ENCODE data around the gene MYO1E.

Gene MYO1E

DNA sequence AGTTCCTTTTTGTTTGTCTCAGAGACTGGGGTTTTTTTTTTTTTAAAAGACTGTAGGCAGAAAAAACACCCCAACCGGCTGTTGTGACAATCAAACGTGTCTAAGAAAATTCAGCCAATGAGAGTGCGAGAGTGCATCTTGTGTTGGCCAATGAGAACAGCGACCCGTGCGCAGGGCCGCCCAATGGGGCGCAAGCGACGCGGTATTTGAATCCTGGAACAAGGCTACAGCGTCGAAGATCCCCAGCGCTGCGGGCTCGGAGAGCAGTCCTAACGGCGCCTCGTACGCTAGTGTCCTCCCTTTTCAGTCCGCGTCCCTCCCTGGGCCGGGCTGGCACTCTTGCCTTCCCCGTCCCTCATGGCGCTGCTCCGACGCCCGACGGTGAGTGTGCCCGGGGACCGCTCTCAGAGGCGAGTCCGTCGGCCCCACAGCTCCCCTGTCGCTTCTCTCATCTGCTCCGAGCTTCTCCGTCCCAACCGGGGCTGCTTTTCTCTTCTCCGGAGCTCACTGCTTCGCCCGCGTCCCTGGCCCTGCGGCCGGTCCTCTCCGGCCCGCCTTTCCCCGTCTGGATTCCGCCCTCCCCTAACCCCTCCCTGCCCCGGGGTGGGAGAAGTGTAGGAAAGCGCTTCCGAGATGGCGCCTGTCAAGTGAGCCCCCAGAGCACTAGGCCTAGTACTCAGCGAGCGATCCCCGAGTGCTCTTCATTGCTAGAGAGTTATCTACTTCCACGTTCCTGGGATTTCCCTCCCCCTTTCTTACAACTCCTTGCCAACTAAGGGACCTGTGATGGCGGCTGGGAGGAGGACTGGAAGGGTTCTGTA, 267.5 kb downstream of the MYO1E start, which contains the start of gene CCNB2:
TSS of gene CCNB2 (plus strand) at position 235 of the 821 bp plus-strand sequence. CDS start at position 358, 123 bp downstream.
- in situ Hi-C loops (cut with MboI; ENCODE audit: low sequenced_read_pairs) = loop anchor here (10.0 kb wide), 1 partner anchor 120 kb away; the partner anchor contains the start of gene RNF111
- DNase-seq (ENCODE audit: low spot score in 2 of 2) = peak; percentile 91 to 92
- Histone ChIP-seq H3K4me1 (no peaks in the 10 kb centered on the region; the same call in 1 of the 2 replicates), H3K9me3 (no peaks in the 10 kb centered on the region), H3K36me3 (replicated peaks) (peaks cover 40% of the 10 kb centered on the region), H3K4me3 (peak within 1 kb of the TSS; percentile 95), H3K27me3 (ENCODE audit: low read depth) (no peaks in the 10 kb centered on the region)

DNA sequence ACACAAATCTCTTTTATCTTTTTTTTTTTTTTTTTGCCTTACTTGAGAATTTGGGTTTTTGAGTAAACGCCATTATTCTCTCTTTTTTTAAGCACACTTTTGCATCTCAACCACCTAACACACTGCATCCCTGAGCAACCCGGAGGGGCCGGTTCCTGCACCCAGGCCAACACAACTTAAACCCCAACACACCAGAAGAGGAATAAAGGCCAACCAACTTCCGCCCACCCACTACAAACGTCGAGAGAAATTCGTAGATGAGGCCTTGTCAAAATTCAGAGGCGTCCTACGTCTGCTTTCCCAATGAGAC, 268.1 kb downstream of the MYO1E start:
- Histone ChIP-seq H3K36me3 (replicated peaks) (peaks cover 34% of the 10 kb centered on the region), H3K4me1 (no peaks in the 10 kb centered on the region; the same call in 1 of the 2 replicates), H3K27me3 (ENCODE audit: low read depth) (no peaks in the 10 kb centered on the region), H3K9me3 (no peaks in the 10 kb centered on the region), H3K4me3 (peak overlapping the region; percentile 95)
- in situ Hi-C loops (cut with MboI; ENCODE audit: low sequenced_read_pairs) = loop anchor here (10.0 kb wide), 1 partner anchor 120 kb away; the partner anchor contains the start of gene RNF111
- DNase-seq (ENCODE audit: low spot score in 2 of 2) = no peak

DNA sequence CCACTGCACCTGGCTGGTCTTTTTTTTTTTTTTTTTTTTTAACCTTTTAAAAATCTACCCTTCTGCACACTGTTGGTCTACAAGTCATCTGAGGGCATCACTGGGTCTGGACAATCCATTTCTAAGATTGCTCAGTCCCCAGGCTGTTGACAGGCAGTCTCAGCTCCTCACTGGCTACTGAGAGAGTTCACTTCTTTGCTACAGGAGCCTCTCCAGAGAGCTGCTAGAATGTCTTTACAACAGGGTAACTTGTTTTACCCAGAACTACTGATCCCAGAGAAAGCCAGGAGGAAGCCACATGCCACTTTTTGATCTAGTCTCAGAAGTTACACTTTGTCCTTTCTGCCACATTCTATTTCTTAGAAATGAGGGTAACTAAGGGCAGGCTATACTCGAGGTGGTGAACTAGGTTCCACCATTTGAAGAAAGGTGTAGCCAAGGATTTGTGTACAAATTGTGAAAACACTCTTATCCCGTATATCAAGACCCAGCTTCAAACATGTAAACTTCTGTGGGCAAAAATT, 273.4 kb downstream of the MYO1E start:
- Histone ChIP-seq H3K9me3 (no peaks in the 10 kb centered on the region), H3K27me3 (ENCODE audit: low read depth) (no peaks in the 10 kb centered on the region), H3K36me3 (replicated peaks) (peaks cover 25% of the 10 kb centered on the region), H3K4me1 (no peaks in the 10 kb centered on the region), H3K4me3 (no peak overlapping the region)
- no peak for DNase-seq (ENCODE audit: low spot score in 2 of 2)
- in situ Hi-C loops (cut with MboI; ENCODE audit: low sequenced_read_pairs) = no loop called here

DNA sequence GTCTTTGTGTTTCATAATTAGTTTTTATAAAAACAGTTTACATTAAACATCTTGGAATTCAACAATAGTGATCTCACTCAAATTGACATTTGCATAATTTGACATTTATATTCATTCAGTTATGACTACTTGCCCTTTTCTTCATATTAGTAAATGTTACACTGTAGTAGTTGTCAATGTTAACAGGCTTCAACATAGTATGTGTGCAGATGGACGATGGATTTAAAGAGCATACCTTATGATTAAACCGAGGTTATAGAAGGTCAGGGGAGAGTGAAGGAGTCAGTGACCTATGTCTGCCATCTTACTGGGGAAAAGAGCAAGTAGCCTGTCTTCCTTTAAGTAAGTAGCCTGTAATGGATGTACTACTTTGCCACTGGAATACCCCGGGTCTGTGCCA, 276.2 kb downstream of the MYO1E start:
- Histone ChIP-seq H3K27me3 (ENCODE audit: low read depth) (no peaks in the 10 kb centered on the region), H3K4me3 (no peak overlapping the region), H3K36me3 (replicated peaks) (peaks cover 35% of the 10 kb centered on the region), H3K4me1 (no peaks in the 10 kb centered on the region), H3K9me3 (no peaks in the 10 kb centered on the region)
- in situ Hi-C loops (cut with MboI; ENCODE audit: low sequenced_read_pairs) = no loop called here
- no peak for DNase-seq (ENCODE audit: low spot score in 2 of 2)

DNA sequence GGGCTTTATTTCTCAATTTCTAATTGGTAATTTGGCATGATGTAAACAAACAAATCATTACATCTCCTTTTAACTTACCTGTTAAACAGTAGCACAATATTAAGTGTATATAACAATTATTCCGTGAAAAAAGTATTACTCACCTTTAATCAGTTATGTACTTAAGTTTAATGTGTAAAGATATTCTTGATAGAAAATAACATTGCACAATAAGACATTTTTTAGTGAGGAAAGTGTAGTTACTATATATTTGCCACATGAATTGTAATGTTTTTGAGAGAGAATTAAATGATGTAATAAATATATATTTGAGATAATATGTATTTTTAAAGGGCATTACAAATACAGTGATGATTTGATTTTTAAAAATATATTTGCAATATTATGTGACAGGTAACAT, 278.6 kb downstream of the MYO1E start:
- in situ Hi-C loops (cut with MboI; ENCODE audit: low sequenced_read_pairs) = no loop called here

DNA sequence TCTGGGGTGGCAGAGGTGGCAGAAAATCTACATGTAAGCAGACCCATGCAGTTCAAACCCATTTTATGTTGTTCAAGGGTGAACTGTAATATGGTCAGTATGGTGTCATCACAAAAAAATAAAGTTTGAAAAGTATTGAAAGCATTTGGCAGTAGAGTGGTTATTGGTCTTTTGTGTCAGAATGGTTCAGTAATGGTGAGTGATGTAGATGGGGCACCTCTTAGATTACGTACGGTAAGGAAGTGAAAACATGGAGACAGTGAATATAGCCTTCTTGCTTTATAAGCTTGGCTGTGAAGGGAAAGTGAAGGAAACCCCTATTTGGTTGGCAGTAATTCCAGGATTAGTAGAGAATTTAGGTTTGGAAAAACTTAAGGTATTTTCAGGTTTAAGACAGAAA, 284.9 kb downstream of the MYO1E start:
- DNase-seq (ENCODE audit: low spot score in 2 of 2) = no peak
- Histone ChIP-seq H3K4me1 (peaks cover 9% of the 10 kb centered on the region), H3K27me3 (ENCODE audit: low read depth) (no peaks in the 10 kb centered on the region), H3K9me3 (no peaks in the 10 kb centered on the region), H3K4me3 (no peak overlapping the region), H3K36me3 (replicated peaks) (peaks cover 18% of the 10 kb centered on the region)
- in situ Hi-C loops (cut with MboI; ENCODE audit: low sequenced_read_pairs) = no loop called here

More for the DNA sequence above, 278.6 kb downstream of the MYO1E start:
- Histone ChIP-seq H3K27me3 (ENCODE audit: low read depth) (no peaks in the 10 kb centered on the region), H3K9me3 (no peaks in the 10 kb centered on the region), H3K4me3 (no peak overlapping the region), H3K4me1 (no peaks in the 10 kb centered on the region), H3K36me3 (replicated peaks) (peaks cover 41% of the 10 kb centered on the region)
- DNase-seq (ENCODE audit: low spot score in 2 of 2) = no peak

Measured in HAP-1 (cell line).